Measurements from ENCODE around the gene NKIRAS2. TPM values are rescaled to one million over a fixed set of nuclear protein-coding genes. Genes with fewer than 3 reads are reported as not detected.

NKIRAS2 gene
- total RNA-seq, 1 donor from 2014 or later: 28.7 TPM

GRCh38 chr17:42051645-42052044 is 31.8 kb downstream of the NKIRAS2 start:
- no peak overlapping the region for H3K27ac ChIP-seq
- H3K4me1 ChIP-seq: peaks cover 9% of the 10 kb centered on the region
- intact Hi-C loops (cut with DNase I): no loop called here
- H3K9me3 ChIP-seq: no peaks in the 10 kb centered on the region
- no peak for DNase-seq (ENCODE audit: extremely low spot score in 2 of 2)
- TF ChIP-seq POLR2A (IDR thresholded peaks at IDR 0.05) (no peak), POLR2AphosphoS5 (IDR thresholded peaks at IDR 0.05; ENCODE audit: insufficient read depth in 1 of 2, low read depth in 1 of 2) (no peak), CTCF (IDR thresholded peaks at IDR 0.05) (no peak)
- H3K36me3 ChIP-seq: no peaks in the 10 kb centered on the region
- H3K4me3 ChIP-seq: no peak overlapping the region
- peaks cover 4% of the 10 kb centered on the region for H3K27me3 ChIP-seq

- Histone ChIP-seq H3K4me3 (no peak overlapping the region), H3K9me3 (no peaks in the 10 kb centered on the region), H3K27ac (no peak overlapping the region), H3K4me1 (peaks cover 9% of the 10 kb centered on the region), H3K27me3 (peaks cover 4% of the 10 kb centered on the region), H3K36me3 (no peaks in the 10 kb centered on the region)
- DNase-seq (ENCODE audit: extremely low spot score in 2 of 2): no peak
- TF ChIP-seq POLR2A (IDR thresholded peaks at IDR 0.05) (no peak), CTCF (IDR thresholded peaks at IDR 0.05) (no peak), POLR2AphosphoS5 (IDR thresholded peaks at IDR 0.05; ENCODE audit: insufficient read depth in 1 of 2, low read depth in 1 of 2) (no peak)
- intact Hi-C loops (cut with DNase I): no loop called here
Observed at GRCh38 chr17:42052346-42052877, 32.5 kb downstream of the NKIRAS2 start.

DNA sequence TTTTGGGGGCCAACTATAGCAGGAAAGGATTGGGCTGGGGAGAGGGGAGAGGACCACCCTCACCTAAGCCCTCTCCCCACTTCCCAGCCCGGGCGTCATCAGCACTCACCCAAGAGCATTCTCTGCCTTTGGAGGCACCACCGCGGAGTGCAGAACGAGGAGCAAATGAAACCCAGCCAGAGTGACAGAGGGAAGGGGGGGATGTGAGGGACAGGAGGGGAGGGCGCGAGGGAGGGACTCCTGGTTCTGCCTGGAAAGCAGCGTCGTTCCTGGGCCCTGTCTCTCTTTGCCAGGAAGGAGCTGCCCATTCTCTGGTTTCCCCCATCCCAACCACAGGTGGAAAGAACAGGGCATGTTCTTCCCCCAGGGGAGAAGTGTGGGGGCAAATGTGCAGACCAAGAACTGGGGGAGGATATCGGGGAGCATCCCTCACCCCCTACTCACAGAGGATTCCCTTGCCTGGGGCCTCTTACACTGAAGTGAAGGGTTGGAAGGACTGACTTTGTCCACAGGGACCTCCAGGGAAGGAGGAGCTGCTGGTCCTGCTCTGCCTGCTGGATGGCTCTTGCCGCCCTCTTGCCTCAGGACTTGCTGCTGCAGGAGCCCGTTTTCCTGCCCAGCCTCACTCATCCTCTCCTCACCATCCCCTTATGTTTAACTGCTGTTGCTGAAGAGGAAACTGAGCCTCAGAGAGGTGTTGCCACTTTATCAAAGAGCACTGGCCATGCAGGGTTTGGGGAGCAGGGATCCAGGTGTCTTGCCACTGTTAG is 34.0 kb downstream of the NKIRAS2 start:
- Histone ChIP-seq H3K9me3 (no peaks in the 10 kb centered on the region), H3K27me3 (peaks cover 4% of the 10 kb centered on the region), H3K27ac (no peak overlapping the region), H3K4me1 (peaks cover 9% of the 10 kb centered on the region), H3K36me3 (no peaks in the 10 kb centered on the region), H3K4me3 (no peak overlapping the region)
- intact Hi-C loops (cut with DNase I): no loop called here
- no peak for DNase-seq (ENCODE audit: extremely low spot score in 2 of 2)
- no peak for TF ChIP-seq POLR2AphosphoS5 (IDR thresholded peaks at IDR 0.05; ENCODE audit: insufficient read depth in 1 of 2, low read depth in 1 of 2)
- no peak for TF ChIP-seq POLR2A (IDR thresholded peaks at IDR 0.05)
- no peak for TF ChIP-seq CTCF (IDR thresholded peaks at IDR 0.05)

DNA sequence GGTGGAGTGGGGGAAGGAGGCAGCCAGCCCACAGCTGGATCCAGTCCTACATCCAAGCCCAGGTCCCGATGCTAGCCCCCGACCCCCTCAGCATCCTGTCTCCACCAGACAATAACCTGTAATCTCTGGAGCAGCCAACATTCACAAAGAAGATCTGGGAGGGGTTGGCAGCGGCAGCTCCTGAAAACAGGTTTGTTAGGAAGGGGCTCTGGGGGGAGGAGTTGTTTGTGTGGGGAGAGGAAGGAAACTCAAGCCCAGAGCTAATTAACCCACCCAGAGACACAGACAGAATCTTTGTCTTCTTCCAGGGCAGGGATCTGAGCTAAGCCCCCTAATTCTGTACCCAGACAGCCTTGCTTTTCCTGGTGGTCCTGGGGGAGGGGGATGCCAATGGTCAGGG is 35.1 kb downstream of the NKIRAS2 start:
- no peak for TF ChIP-seq CTCF (IDR thresholded peaks at IDR 0.05)
- no peak for TF ChIP-seq POLR2A (IDR thresholded peaks at IDR 0.05)
- no peak for TF ChIP-seq POLR2AphosphoS5 (IDR thresholded peaks at IDR 0.05; ENCODE audit: insufficient read depth in 1 of 2, low read depth in 1 of 2)
- intact Hi-C loops (cut with DNase I): no loop called here
- Histone ChIP-seq H3K4me1 (peaks cover 3% of the 10 kb centered on the region), H3K27ac (no peak overlapping the region), H3K9me3 (no peaks in the 10 kb centered on the region), H3K27me3 (peaks cover 4% of the 10 kb centered on the region), H3K4me3 (no peak overlapping the region), H3K36me3 (no peaks in the 10 kb centered on the region)
- no peak for DNase-seq (ENCODE audit: extremely low spot score in 2 of 2)

DNA sequence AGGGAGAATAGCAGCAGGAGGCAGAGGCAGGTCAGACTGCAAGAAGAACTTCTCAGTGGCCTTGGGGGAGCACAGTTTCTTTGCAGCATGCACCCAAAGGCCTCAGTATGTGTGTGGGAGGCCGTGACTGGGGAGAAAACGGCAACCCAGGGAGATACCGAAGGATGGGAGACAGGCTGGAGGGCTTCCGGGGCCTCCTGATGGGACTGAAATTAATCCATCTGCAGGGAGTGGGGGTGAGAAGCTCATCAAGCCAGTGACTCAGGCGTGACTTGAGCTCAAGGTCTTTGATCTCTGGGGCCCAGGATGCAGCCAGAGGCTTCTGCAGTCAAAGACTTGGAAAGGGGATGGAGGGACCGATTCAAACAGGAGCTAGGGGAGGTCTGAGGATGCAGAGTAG is 35.6 kb downstream of the NKIRAS2 start:
- no peaks in the 10 kb centered on the region for H3K9me3 ChIP-seq
- no peak overlapping the region for H3K27ac ChIP-seq
- H3K27me3 ChIP-seq: peaks cover 4% of the 10 kb centered on the region
- TF ChIP-seq POLR2A (IDR thresholded peaks at IDR 0.05) (no peak), POLR2AphosphoS5 (IDR thresholded peaks at IDR 0.05; ENCODE audit: insufficient read depth in 1 of 2, low read depth in 1 of 2) (no peak), CTCF (IDR thresholded peaks at IDR 0.05) (no peak)
- no peak for DNase-seq (ENCODE audit: extremely low spot score in 2 of 2)
- H3K4me3 ChIP-seq: no peak overlapping the region
- intact Hi-C loops (cut with DNase I): no loop called here
- H3K36me3 ChIP-seq: no peaks in the 10 kb centered on the region
- H3K4me1 ChIP-seq: no peaks in the 10 kb centered on the region
